Lung microvascular endothelial cell (primary cell): ENCODE data around the gene PRMT5. TPM values are rescaled to one million over a fixed set of nuclear protein-coding genes. Genes with fewer than 3 reads are reported as not detected.
"Not testable (repeated sequence)": the region's sequence is repeated elsewhere in the genome, so short reads cannot be mapped to it uniquely, and the experiment has no call there.

Experiments
- DNase-seq, 2 donors: peaks; one replicate each; pipeline versions ENCODE4 v3.0.0 to v3.0.0-alpha.2; 2010; ENCODE audit warnings: low read depth in 2 of 2
- total RNA-seq: library from RNA; depleted of rRNA; stranded (reverse); fragments of >200 nt; gene quantifications from 2 replicates; pipeline ENCODE4 v1.2.1, GENCODE V29; 2014

Gene PRMT5
- total RNA-seq, 1 donor from 2014 or later = 41.9 TPM

- no peak for DNase-seq
Measured at GRCh38 chr14:22932146-22932545, 3.0 kb upstream of the PRMT5 start.

GRCh38 chr14:22929961-22930364 is 787 bp upstream of the PRMT5 start:
- no peak for DNase-seq

GRCh38 chr14:22928237-22929103 is 706 bp downstream of the PRMT5 start:
- peak; percentile 3 to 12 for DNase-seq

GRCh38 chr14:22926316-22926715 is 2.9 kb downstream of the PRMT5 start:
- DNase-seq = no peak

- no peak for DNase-seq
Measured at GRCh38 chr14:22925513-22925912, 3.7 kb downstream of the PRMT5 start.

GRCh38 chr14:22923746-22924145 is 5.4 kb downstream of the PRMT5 start:
- no peak for DNase-seq

- no peak for DNase-seq
Measured at GRCh38 chr14:22922294-22922693, 6.9 kb downstream of the PRMT5 start.

- no peak for DNase-seq
Measured at GRCh38 chr14:22920697-22921096, 8.5 kb downstream of the PRMT5 start.

GRCh38 chr14:22919601-22919921 is 9.6 kb downstream of the PRMT5 start:
- no peak for DNase-seq

- DNase-seq = peak; percentile 100
Measured at GRCh38 chr14:22918804-22919600, 10.2 kb downstream of the PRMT5 start, which contains the start of gene RBM23. TSS of gene RBM23 (minus strand) at chr14:22919149.

- no peak for DNase-seq
Measured at GRCh38 chr14:22915886-22916521, 13.2 kb downstream of the PRMT5 start.

- not testable (repeated sequence) for DNase-seq
Measured at GRCh38 chr14:22914836-22915235, 14.3 kb downstream of the PRMT5 start.

GRCh38 chr14:22910916-22911315 is 18.3 kb downstream of the PRMT5 start:
- no peak for DNase-seq

GRCh38 chr14:22908601-22909000 is 20.6 kb downstream of the PRMT5 start:
- DNase-seq = no peak

GRCh38 chr14:22907429-22907828 is 21.7 kb downstream of the PRMT5 start:
- no peak for DNase-seq

- no peak for DNase-seq
Measured at GRCh38 chr14:22906073-22906472, 23.1 kb downstream of the PRMT5 start.

GRCh38 chr14:22905627-22906026 is 23.5 kb downstream of the PRMT5 start:
- no peak for DNase-seq

- DNase-seq = no peak
Measured at GRCh38 chr14:22903742-22904087, 25.5 kb downstream of the PRMT5 start.

GRCh38 chr14:22901799-22902198 is 27.4 kb downstream of the PRMT5 start:
- no peak for DNase-seq

- DNase-seq = peak; percentile 71 to 78
Measured at GRCh38 chr14:22900081-22900799, 28.9 kb downstream of the PRMT5 start.

- peak in 1 of 2 donors; percentile 38 for DNase-seq
Measured at GRCh38 chr14:22898302-22899090, 30.7 kb downstream of the PRMT5 start.
